Measurements from ENCODE around the gene C17orf107.

The C17orf107 gene

GRCh38 chr17:4901108-4901647, 1.8 kb downstream of the C17orf107 start:
- no peak for TF ChIP-seq CTCF (IDR thresholded peaks at IDR 0.05)

- TF ChIP-seq CTCF (IDR thresholded peaks at IDR 0.05), result no peak
Observed at GRCh38 chr17:4901648-4902344, 2.5 kb downstream of the C17orf107 start.

GRCh38 chr17:4902540-4902939, 3.2 kb downstream of the C17orf107 start:
- no peak for TF ChIP-seq CTCF (IDR thresholded peaks at IDR 0.05)

- peak; percentile 88 for TF ChIP-seq CTCF (IDR thresholded peaks at IDR 0.05)
Observed at GRCh38 chr17:4903051-4903818, 3.9 kb downstream of the C17orf107 start, which contains the start of gene CHRNE. Gene CHRNE (minus strand): TSS chr17:4903098. CDS start chr17:4903063, 35 bp downstream.

GRCh38 chr17:4908301-4908700, 9.0 kb downstream of the C17orf107 start:
- TF ChIP-seq CTCF (IDR thresholded peaks at IDR 0.05), result no peak

- TF ChIP-seq CTCF (IDR thresholded peaks at IDR 0.05), result peak; percentile 80
Observed at GRCh38 chr17:4908711-4909496, 9.6 kb downstream of the C17orf107 start.

GRCh38 chr17:4913994-4914393, 14.7 kb downstream of the C17orf107 start:
- TF ChIP-seq CTCF (IDR thresholded peaks at IDR 0.05), result no peak
